ENCODE data around the gene FSIP1. TPM values are rescaled to one million over a fixed set of nuclear protein-coding genes. Genes with fewer than 3 reads are reported as not detected.

Gene FSIP1
- total RNA-seq, 1 donor from 2014 or later = 0.96 TPM

- TF ChIP-seq CTCF (IDR thresholded peaks at IDR 0.05) = no peak
- Histone ChIP-seq H3K9me3 (no peaks in the 10 kb centered on the region), H3K27ac (no peak overlapping the region), H3K4me1 (no peaks in the 10 kb centered on the region), H3K27me3 (no peaks in the 10 kb centered on the region), H3K4me3 (no peak overlapping the region), H3K36me3 (no peaks in the 10 kb centered on the region)
- ATAC-seq = no peak
- DNase-seq = no peak
- intact Hi-C loops (cut with DNase I) = no loop called here
Observed at GRCh38 chr15:39670687-39671086, 112.0 kb downstream of the FSIP1 start.

- Histone ChIP-seq H3K27me3 (no peaks in the 10 kb centered on the region), H3K4me1 (no peaks in the 10 kb centered on the region), H3K27ac (no peak overlapping the region), H3K9me3 (no peaks in the 10 kb centered on the region), H3K4me3 (no peak overlapping the region), H3K36me3 (no peaks in the 10 kb centered on the region)
- no peak for ATAC-seq
- intact Hi-C loops (cut with DNase I) = no loop called here
- DNase-seq = no peak
- TF ChIP-seq CTCF (IDR thresholded peaks at IDR 0.05) = no peak
Observed at GRCh38 chr15:39669661-39670060, 113.0 kb downstream of the FSIP1 start.

GRCh38 chr15:39669241-39669640 lies 113.4 kb downstream of the FSIP1 start:
- no peak overlapping the region for H3K4me3 ChIP-seq
- TF ChIP-seq CTCF (IDR thresholded peaks at IDR 0.05) = no peak
- no peaks in the 10 kb centered on the region for H3K9me3 ChIP-seq
- no peaks in the 10 kb centered on the region for H3K27me3 ChIP-seq
- intact Hi-C loops (cut with DNase I) = no loop called here
- no peaks in the 10 kb centered on the region for H3K4me1 ChIP-seq
- ATAC-seq = no peak
- no peak for DNase-seq
- no peaks in the 10 kb centered on the region for H3K36me3 ChIP-seq
- H3K27ac ChIP-seq = no peak overlapping the region

- H3K4me3 ChIP-seq = no peak overlapping the region
- no peak for ATAC-seq
- no peaks in the 10 kb centered on the region for H3K36me3 ChIP-seq
- no peaks in the 10 kb centered on the region for H3K9me3 ChIP-seq
- no peaks in the 10 kb centered on the region for H3K27me3 ChIP-seq
- DNase-seq = no peak
- H3K4me1 ChIP-seq = no peaks in the 10 kb centered on the region
- intact Hi-C loops (cut with DNase I) = no loop called here
- TF ChIP-seq CTCF (IDR thresholded peaks at IDR 0.05) = no peak
- H3K27ac ChIP-seq = no peak overlapping the region
Observed at GRCh38 chr15:39668457-39668856, 114.2 kb downstream of the FSIP1 start.

GRCh38 chr15:39667382-39668127 lies 115.1 kb downstream of the FSIP1 start:
- H3K9me3 ChIP-seq = no peaks in the 10 kb centered on the region

More at GRCh38 chr15:39667382-39668127, 115.1 kb downstream of the FSIP1 start:
- intact Hi-C loops (cut with DNase I) = no loop called here
- Histone ChIP-seq H3K4me1 (no peaks in the 10 kb centered on the region), H3K36me3 (no peaks in the 10 kb centered on the region), H3K27me3 (no peaks in the 10 kb centered on the region), H3K4me3 (no peak overlapping the region), H3K27ac (no peak overlapping the region)
- TF ChIP-seq CTCF (IDR thresholded peaks at IDR 0.05) = no peak
- ATAC-seq (no peak), DNase-seq (no peak)

All from upper lobe of right lung (tissue), 1 donor.